Endothelial cell of umbilical vein (primary cell): ENCODE data around the gene SAMD11. TPM values are rescaled to one million over a fixed set of nuclear protein-coding genes. Genes with fewer than 3 reads are reported as not detected.
A peak's percentile ranks its signal among the peaks of the same experiment; 100 is the strongest.

Experiments
- BruUV-seq: library from RNA; stranded (reverse); fragments of 400-500 nt; replicated peaks from 2 replicates; lab custom pipeline; 2021; lab: Mats Ljungman, UMichigan
- CTCF ChIA-PET: fragments of 300-600, 350-600 bp; sonication (Branson Sonifier 250); formaldehyde crosslinking; loops from one replicate; lab custom pipeline; 2021; ENCODE audit warnings: antibody characterized with exemption, inconsistent platforms; lab: Charles Lee
- POLR2A ChIA-PET: fragments of 300-600, 350-600 bp; sonication (Branson Sonifier 250); formaldehyde crosslinking; loops from one replicate; lab custom pipeline; 2021; ENCODE audit warnings: antibody characterized with exemption, inconsistent platforms; lab: Charles Lee
- DNase-seq: peaks from one replicate; pipeline ENCODE4 v3.0.0-alpha.2; 2011; ENCODE audit warnings: low read depth, low spot score
- FAIRE-seq: peaks from 2 replicates; lab custom pipeline; 2011; peaks lifted over from hg19 to GRCh38; lab: Jason Lieb, UNC
- H2AFZ ChIP-seq: 2 replicates; pipeline ENCODE4 v1.6.0; 2012; ENCODE audit warnings: low read depth, low read length, control low read depth, inconsistent platforms
- H3K27ac ChIP-seq: 2 replicates; pipeline ENCODE4 v1.5.1; 2011; ENCODE audit warnings: low read depth, mild to moderate bottlenecking, control low read depth, low read length, moderate library complexity; ENCODE audit not compliant: insufficient read depth
- H3K27me3 ChIP-seq, 2 experiments: 2 replicates each; pipeline versions ENCODE4 v1.6.0 to v1.6.1; 2011; ENCODE audit warnings: low read length in 2 of 2, mixed read lengths in 1 of 2; ENCODE audit not compliant: control insufficient read depth in 2 of 2, insufficient read depth in 2 of 2
- H3K36me3 ChIP-seq, 2 experiments: 2 replicates in 1 of 2; 3 replicates in 1 of 2; pipeline ENCODE4 v1.5.1; 2011; ENCODE audit warnings: low read length in 2 of 2, mild to moderate bottlenecking in 1 of 2, moderate library complexity in 1 of 2; ENCODE audit not compliant: control insufficient read depth in 2 of 2, insufficient read depth in 2 of 2; ENCODE audit errors: extremely low read depth in 1 of 2
- H3K4me1 ChIP-seq: 3 replicates; pipeline ENCODE4 v1.5.1; 2011; ENCODE audit warnings: mild to moderate bottlenecking, low read length; ENCODE audit not compliant: control insufficient read depth, insufficient read depth; ENCODE audit errors: extremely low read depth
- H3K4me2 ChIP-seq: 2 replicates; pipeline ENCODE4 v1.6.1; 2011; ENCODE audit warnings: low read length, control low read depth, mixed read lengths; ENCODE audit not compliant: insufficient read depth
- H3K4me3 ChIP-seq, 3 experiments: fragments of 200-600 bp in 1 of 3; sonication (generic), shearing (Covaris generic) in 1 of 3; replicated peaks in 1 of 3; 2 replicates each; pipeline ENCODE4 v1.5.1; 2011 to 2016; ENCODE audit warnings: control low read depth in 3 of 3, low read length in 3 of 3, mild to moderate bottlenecking in 2 of 3, inconsistent platforms in 1 of 3, low read depth in 1 of 3, moderate library complexity in 1 of 3; ENCODE audit not compliant: insufficient read depth in 1 of 3
- H3K79me2 ChIP-seq: 2 replicates; pipeline ENCODE4 v1.6.0; 2012; ENCODE audit warnings: low read length, inconsistent platforms; ENCODE audit not compliant: control insufficient read depth, insufficient read depth
- H3K9ac ChIP-seq: replicated peaks from 2 replicates; pipeline ENCODE3; 2011; ENCODE audit warnings: low read length, control low read depth; ENCODE audit not compliant: insufficient read depth; ENCODE audit errors: extremely low read depth
- H3K9me1 ChIP-seq: replicated peaks from 3 replicates; pipeline ENCODE4 v1.6.0; 2011; ENCODE audit warnings: mild to moderate bottlenecking, low read length; ENCODE audit not compliant: control insufficient read depth, insufficient read depth; ENCODE audit errors: extremely low read depth
- H3K9me3 ChIP-seq: replicated peaks from 2 replicates; pipeline ENCODE4 v1.5.1; 2012; ENCODE audit warnings: low read length, inconsistent platforms; ENCODE audit not compliant: control insufficient read depth, insufficient read depth
- H4K20me1 ChIP-seq: replicated peaks from 2 replicates; pipeline ENCODE3; 2011; ENCODE audit warnings: mild to moderate bottlenecking, low read length; ENCODE audit not compliant: control insufficient read depth, insufficient read depth; ENCODE audit errors: extremely low read depth
- EZH2 ChIP-seq: IDR thresholded peaks from 2 replicates; pipeline ENCODE4 v1.6.1; 2012; ENCODE audit warnings: borderline replicate concordance, low read depth, mild to moderate bottlenecking, moderate library complexity, low read length, inconsistent platforms; ENCODE audit not compliant: severe bottlenecking
- FOS ChIP-seq: IDR thresholded peaks from 2 replicates; pipeline ENCODE4 v1.6.1; 2011; ENCODE audit warnings: mild to moderate bottlenecking, low read length, moderate library complexity, borderline replicate concordance; ENCODE audit not compliant: insufficient read depth
- GATA2 ChIP-seq: IDR thresholded peaks from 2 replicates; pipeline ENCODE4 v1.7.0; 2011; ENCODE audit warnings: low read depth, mild to moderate bottlenecking, moderate library complexity, mixed read lengths, low read length; ENCODE audit not compliant: insufficient read length, insufficient read depth
- JUN ChIP-seq: IDR thresholded peaks from 2 replicates; pipeline ENCODE4 v1.6.1; 2011; ENCODE audit warnings: borderline replicate concordance, low read depth; ENCODE audit not compliant: insufficient read length, insufficient read depth
- dilution Hi-C: fragments of 300-500 bp; cut with MboI; formaldehyde crosslinking; loops from one replicate; pipeline ENCODE4 v1.15.0; 2019; ENCODE audit warnings: low sequenced_read_pairs; ENCODE audit not compliant: extremely low pct_ligation_motif_present
- intact Hi-C: fragments of 100-400 bp; cut with micrococcal nuclease; formaldehyde crosslinking; loops from one replicate; pipeline ENCODE4 v1.10.0; 2022
- polyA plus RNA-seq, 4 experiments: library from polyadenylated mRNA; depleted of rRNA in 3 of 4; stranded (reverse) in 3 of 4; unstranded in 1 of 4; fragments of >200 nt; gene quantifications; 2 replicates each; pipeline versions ENCODE4 v1.2.1 to v1.2.3, GENCODE V29; 2011 to 2012; ENCODE audit warnings: missing spikeins in 1 of 4
- total RNA-seq: library from RNA; stranded (reverse); gene quantifications from 2 replicates; pipeline ENCODE4 v1.2.3, GENCODE V29; 2021
- TF ChIP-seq, protein P1 (sequence below): IDR thresholded peaks from 2 replicates; pipeline ENCODE4 v1.6.1; 2011; ENCODE audit not compliant: insufficient read depth, insufficient read length

Gene SAMD11
- total and polyA plus RNA-seq, 2 donors (not counting 3 experiments of a cell fraction or from before 2014, with no cell fraction given), result not detected

DNA sequence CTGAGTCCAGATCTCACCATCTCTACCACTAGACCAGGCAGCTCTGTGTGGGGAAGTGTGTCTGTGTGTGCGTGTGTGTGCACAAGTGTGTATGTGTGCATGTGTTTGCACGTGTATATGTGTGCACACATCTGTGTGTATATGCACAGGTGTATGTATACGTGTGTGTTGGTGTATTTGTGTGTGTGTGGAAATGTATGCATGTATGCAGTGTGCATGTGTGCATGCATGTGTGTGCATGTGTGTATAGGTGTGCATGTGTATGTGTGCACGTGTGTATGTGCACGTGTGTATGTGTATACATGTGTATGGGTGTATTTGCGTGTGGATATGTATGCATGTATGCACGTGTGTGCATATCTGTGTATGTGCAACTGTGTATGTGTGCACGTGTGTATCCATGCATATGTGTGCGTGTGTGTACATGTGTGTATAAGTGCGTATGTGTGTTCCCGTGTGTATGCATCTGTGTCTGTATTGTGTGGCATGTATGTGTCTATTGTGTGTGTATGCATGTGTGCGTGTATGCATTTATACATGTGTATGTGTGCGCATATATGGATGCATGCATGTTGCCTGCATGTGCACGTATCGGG lies 45.6 kb downstream of the SAMD11 start:
- Histone ChIP-seq H3K36me3 (no peaks in the 10 kb centered on the region), H3K4me2 (no peak overlapping the region), H3K79me2 (no peaks in the 10 kb centered on the region), H3K9me3 (no peaks in the 10 kb centered on the region), H3K4me3 (no peak overlapping the region), H3K27me3 (peaks cover 2% of the 10 kb centered on the region in 2 experiments), H3K27ac (no peak overlapping the region), H3K4me1 (peaks cover 11% of the 10 kb centered on the region), H3K9me1 (no peaks in the 10 kb centered on the region), H4K20me1 (no peaks in the 10 kb centered on the region), H2AFZ (no peak overlapping the region), H3K9ac (no peak overlapping the region)
- POLR2A ChIA-PET, result no interaction called here
- DNase-seq, result no peak
- CTCF ChIA-PET, result no interaction called here
- TF ChIP-seq, protein P1, sequence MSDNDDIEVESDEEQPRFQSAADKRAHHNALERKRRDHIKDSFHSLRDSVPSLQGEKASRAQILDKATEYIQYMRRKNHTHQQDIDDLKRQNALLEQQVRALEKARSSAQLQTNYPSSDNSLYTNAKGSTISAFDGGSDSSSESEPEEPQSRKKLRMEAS, result peak; percentile 23
- TF ChIP-seq JUN, result no peak
- TF ChIP-seq GATA2, result no peak
- BruUV-seq, result no TSS peak
- intact Hi-C loops (no loop called here), dilution Hi-C loops (no loop called here)
- no peak for FAIRE-seq

DNA sequence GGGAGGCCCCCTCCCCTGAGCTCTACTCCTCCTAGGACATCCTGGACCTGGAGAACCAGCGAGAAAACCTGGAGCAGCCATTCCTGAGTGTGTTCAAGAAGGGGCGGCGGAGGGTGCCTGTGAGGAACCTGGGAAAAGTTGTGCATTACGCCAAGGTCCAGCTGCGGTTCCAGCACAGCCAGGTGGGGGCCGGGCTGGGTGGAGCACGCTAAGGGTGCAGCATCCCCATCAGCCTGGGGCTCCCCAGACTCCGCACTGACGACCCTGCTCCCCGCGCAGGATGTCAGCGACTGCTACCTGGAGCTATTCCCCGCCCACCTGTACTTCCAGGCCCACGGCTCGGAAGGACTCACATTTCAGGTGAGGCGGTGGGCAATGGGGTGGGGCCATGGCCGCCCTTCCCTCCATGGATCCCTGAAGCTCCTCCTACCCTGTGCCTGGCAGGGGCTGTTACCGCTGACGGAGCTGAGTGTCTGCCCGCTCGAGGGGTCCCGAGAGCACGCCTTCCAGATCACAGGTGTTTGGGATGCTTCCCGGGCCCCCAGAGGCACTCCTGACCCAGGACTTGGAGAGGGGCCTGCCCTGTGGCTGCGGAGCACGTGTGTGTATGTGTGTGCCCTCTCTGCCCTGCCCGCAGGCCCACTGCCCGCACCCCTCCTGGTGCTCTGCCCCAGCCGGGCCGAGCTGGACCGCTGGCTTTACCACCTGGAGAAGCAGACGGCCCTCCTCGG lies 46.7 kb downstream of the SAMD11 start:
- CTCF ChIA-PET, result interaction anchor here (0.7 to 1.0 kb wide), 2 partner anchors 14 to 40 kb away, joined by 3 to 4 read pairs; no protein-coding TSS in a partner anchor
- FAIRE-seq (no peak), DNase-seq (no peak)
- peaks cover 2% of the 10 kb centered on the region in 2 experiments for H3K27me3 ChIP-seq
- dilution Hi-C loops (no loop called here), intact Hi-C loops (no loop called here)
- no peaks in the 10 kb centered on the region for H4K20me1 ChIP-seq
- H2AFZ ChIP-seq, result no peak overlapping the region
- H3K36me3 ChIP-seq, result no peaks in the 10 kb centered on the region
- no peak overlapping the region for H3K4me2 ChIP-seq
- no peaks in the 10 kb centered on the region for H3K9me1 ChIP-seq
- POLR2A ChIA-PET, result no interaction called here
- H3K9me3 ChIP-seq, result no peaks in the 10 kb centered on the region
- no peak overlapping the region for H3K9ac ChIP-seq
- no peak overlapping the region for H3K27ac ChIP-seq
- no TSS peak for BruUV-seq
- TF ChIP-seq, protein P1, result no peak
- no peak for TF ChIP-seq FOS
- peak; percentile 30 for TF ChIP-seq EZH2
- H3K4me1 ChIP-seq, result peaks cover 11% of the 10 kb centered on the region
- no peak overlapping the region for H3K4me3 ChIP-seq
- no peaks in the 10 kb centered on the region for H3K79me2 ChIP-seq
